Stimulated activated CD4-positive, alpha-beta T cell treated with anti-CD3 and anti-CD28 coated beads, Interleukin-4, amount 100 ng/mL, for 4 hours (primary cell): ENCODE results near the gene FIZ1.

Experiments used
- DNase-seq, 2 experiments: peaks; one replicate each; pipeline ENCODE4 v3.0.0-alpha.2; 2020

Gene FIZ1

GRCh38 chr19:55611983-55612645 is 12.8 kb upstream of the FIZ1 start:
- no peak for DNase-seq

GRCh38 chr19:55611300-55611982 is 12.1 kb upstream of the FIZ1 start:
- no peak for DNase-seq

- DNase-seq, result no peak
Measured at GRCh38 chr19:55609326-55609725, 10.0 kb upstream of the FIZ1 start.

- no peak for DNase-seq
Measured at GRCh38 chr19:55606817-55607216, 7.5 kb upstream of the FIZ1 start.

GRCh38 chr19:55606471-55606787 is 7.1 kb upstream of the FIZ1 start:
- no peak for DNase-seq

GRCh38 chr19:55605637-55606470 is 6.5 kb upstream of the FIZ1 start, which contains the start of gene ZNF865:
TSS of gene ZNF865 (plus strand) at chr19:55605647. CDS start at chr19:55613619, 7,972 bp downstream.
- DNase-seq, result peak; percentile 62 to 63

GRCh38 chr19:55605207-55605636 is 5.9 kb upstream of the FIZ1 start:
- DNase-seq, result peak; percentile 99

GRCh38 chr19:55603581-55604292 is 4.4 kb upstream of the FIZ1 start:
- DNase-seq, result no peak

GRCh38 chr19:55603115-55603514 is 3.8 kb upstream of the FIZ1 start:
- no peak for DNase-seq

GRCh38 chr19:55602104-55603001 is 3.0 kb upstream of the FIZ1 start:
- no peak for DNase-seq

- DNase-seq, result no peak
Measured at GRCh38 chr19:55601084-55601483, 1.8 kb upstream of the FIZ1 start.

GRCh38 chr19:55600662-55601028 is 1.3 kb upstream of the FIZ1 start:
- DNase-seq, result no peak

- DNase-seq, result peak; percentile 82 to 84
Measured at GRCh38 chr19:55599842-55600661, 735 bp upstream of the FIZ1 start, which contains the start of gene ZNF524. TSS of gene ZNF524 (plus strand) at chr19:55600288. CDS start at chr19:55602113, 1,825 bp downstream.

- DNase-seq, result peak; percentile 87 to 89
Measured at GRCh38 chr19:55598719-55599467, 424 bp downstream of the FIZ1 start.

- no peak for DNase-seq
Measured at GRCh38 chr19:55598034-55598433, 1.3 kb downstream of the FIZ1 start.

- no peak for DNase-seq
Measured at GRCh38 chr19:55597501-55597921, 1.8 kb downstream of the FIZ1 start.

GRCh38 chr19:55596304-55596703 is 3.0 kb downstream of the FIZ1 start:
- no peak for DNase-seq

GRCh38 chr19:55594996-55595545 is 4.2 kb downstream of the FIZ1 start:
- DNase-seq, result no peak

- no peak for DNase-seq
Measured at GRCh38 chr19:55593096-55593772, 6.1 kb downstream of the FIZ1 start.
